WTC11 (cell line): ENCODE measurements around the gene OGFOD1. TPM values are rescaled to one million over a fixed set of nuclear protein-coding genes. Genes with fewer than 3 reads are reported as not detected.

Experiments
- ATAC-seq: fragments of 200-7000 bp; cut with Tn5 transposase; 2 replicates; pipeline ENCODE4 v1.10.0; 2021; ENCODE audit warnings: mild to moderate bottlenecking, moderate library complexity
- CTCF ChIA-PET: fragments of 300-600 bp; sonication (Branson Sonifier 250); formaldehyde crosslinking; loops from one replicate; lab custom pipeline; 2021; ENCODE audit warnings: antibody characterized with exemption; lab: Charles Lee
- POLR2A ChIA-PET: fragments of 350-600 bp; sonication (Branson Sonifier 250); formaldehyde crosslinking; loops from one replicate; lab custom pipeline; 2021; ENCODE audit warnings: antibody characterized with exemption; lab: Charles Lee
- DNase-seq: peaks from one replicate; pipeline ENCODE4 v3.0.0; 2021; ENCODE audit warnings: low spot score
- H3K27ac Mint-ChIP-seq: 2 replicates; pipeline ENCODE4 v1.8.0; 2021; ENCODE audit warnings: mixed read lengths
- H3K27me3 Mint-ChIP-seq: 2 replicates; pipeline ENCODE4 v1.8.0; 2021; ENCODE audit warnings: low read depth, mild to moderate bottlenecking, moderate library complexity, mixed read lengths
- H3K36me3 Mint-ChIP-seq: 2 replicates; pipeline ENCODE4 v1.8.0; 2021; ENCODE audit warnings: mixed read lengths
- H3K4me1 Mint-ChIP-seq: 2 replicates; pipeline ENCODE4 v1.8.0; 2022; ENCODE audit warnings: mixed read lengths
- H3K4me3 Mint-ChIP-seq: 2 replicates; pipeline ENCODE4 v1.8.0; 2021; ENCODE audit warnings: mild to moderate bottlenecking, moderate library complexity, mixed read lengths
- H3K9me3 Mint-ChIP-seq: 2 replicates; pipeline ENCODE4 v1.8.0; 2021; ENCODE audit warnings: mixed read lengths
- FOXJ3 ChIP-seq: sonication (generic); formaldehyde crosslinking; IDR thresholded peaks from 2 replicates; pipeline ENCODE4 v1.9.0; 2021; ENCODE audit warnings: missing genetic modification reagents, mild to moderate bottlenecking, borderline replicate concordance
- GRHL2 ChIP-seq: fragments of 250-450 bp; sonication (Bioruptor Pico); IDR thresholded peaks from 2 replicates; pipeline ENCODE4 v1.8.0; 2022; ENCODE audit warnings: mild to moderate bottlenecking, moderate library complexity; ENCODE audit not compliant: insufficient replicate concordance, severe bottlenecking
- IRF2 ChIP-seq: sonication (generic); formaldehyde crosslinking; IDR thresholded peaks from 2 replicates; pipeline ENCODE4 v1.8.0; 2022; ENCODE audit warnings: low read depth, missing genetic modification reagents, borderline replicate concordance
- KAT7 ChIP-seq: sonication (generic); formaldehyde crosslinking; IDR thresholded peaks from 2 replicates; pipeline ENCODE4 v1.8.1; 2023; ENCODE audit warnings: missing genetic modification reagents, mild to moderate bottlenecking, borderline replicate concordance
- SMAD3 ChIP-seq: sonication (generic); formaldehyde crosslinking; IDR thresholded peaks from 2 replicates; pipeline ENCODE4 v1.8.0; 2022; ENCODE audit warnings: missing genetic modification reagents, mild to moderate bottlenecking, borderline replicate concordance
- TCF7 ChIP-seq: sonication (generic); formaldehyde crosslinking; IDR thresholded peaks from 2 replicates; pipeline ENCODE4 v1.8.0; 2022; ENCODE audit warnings: mild to moderate bottlenecking, low read depth, missing genetic modification reagents, moderate library complexity
- total RNA-seq: library from RNA; stranded (reverse); gene quantifications from 3 replicates; pipeline ENCODE4 v1.2.3, GENCODE V29; 2021
- TF ChIP-seq, protein P1 (sequence below): sonication (generic); formaldehyde crosslinking; IDR thresholded peaks from 2 replicates; pipeline ENCODE4 v1.8.0; 2023; ENCODE audit warnings: missing genetic modification reagents
- TF ChIP-seq, protein P2 (sequence below): sonication (generic); formaldehyde crosslinking; IDR thresholded peaks from 2 replicates; pipeline ENCODE4 v1.8.0; 2022; ENCODE audit warnings: missing genetic modification reagents
- TF ChIP-seq, protein P3 (sequence below): sonication (generic); formaldehyde crosslinking; IDR thresholded peaks from 2 replicates; pipeline ENCODE4 v1.8.1; 2022; ENCODE audit warnings: mild to moderate bottlenecking, moderate library complexity, missing genetic modification reagents
- TF ChIP-seq, protein P4 (sequence below): sonication (generic); formaldehyde crosslinking; IDR thresholded peaks from 2 replicates; pipeline ENCODE4 v1.8.1; 2023; ENCODE audit warnings: mild to moderate bottlenecking, missing genetic modification reagents
- TF ChIP-seq, protein P5 (sequence below): sonication (generic); formaldehyde crosslinking; IDR thresholded peaks from 2 replicates; pipeline ENCODE4 v1.8.0; 2022; ENCODE audit warnings: mild to moderate bottlenecking, missing genetic modification reagents
- TF ChIP-seq, protein P6 (sequence below): sonication (generic); formaldehyde crosslinking; IDR thresholded peaks from 2 replicates; pipeline ENCODE4 v1.8.1; 2022; ENCODE audit warnings: mild to moderate bottlenecking, missing genetic modification reagents, moderate library complexity, borderline replicate concordance
- TF ChIP-seq, protein P7 (sequence below): sonication (generic); formaldehyde crosslinking; IDR thresholded peaks from 2 replicates; pipeline ENCODE4 v1.8.1; 2023; ENCODE audit warnings: mild to moderate bottlenecking, missing genetic modification reagents, moderate library complexity

The OGFOD1 gene
- total RNA-seq, 1 experiment from 2014 or later, result 50.5 TPM

DNA sequence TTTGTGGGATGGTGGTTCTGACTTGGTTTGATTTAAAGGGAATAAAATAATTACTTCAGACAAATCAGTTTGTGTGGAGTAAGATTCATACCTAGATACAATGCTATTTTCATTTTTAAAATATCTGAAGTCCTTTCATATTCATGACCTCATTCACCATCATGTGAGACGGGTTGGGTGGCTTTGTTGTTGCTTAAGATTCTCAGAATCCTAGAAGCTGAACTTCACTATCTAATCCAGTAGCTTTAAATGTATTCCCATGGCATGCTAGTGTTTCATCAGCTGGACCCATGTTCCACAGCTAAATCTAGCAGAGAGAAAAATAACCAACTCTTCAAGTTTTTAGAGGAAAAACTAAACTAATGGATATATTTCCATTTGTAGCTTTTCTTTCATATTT lies 23.3 kb upstream of the OGFOD1 start:
- H3K27me3 Mint-ChIP-seq, result peaks cover 12% of the 10 kb centered on the region
- H3K4me3 Mint-ChIP-seq, result no peak overlapping the region
- H3K36me3 Mint-ChIP-seq, result peaks cover 18% of the 10 kb centered on the region
- peaks cover 17% of the 10 kb centered on the region for H3K4me1 Mint-ChIP-seq
- no peaks in the 10 kb centered on the region for H3K9me3 Mint-ChIP-seq
- ATAC-seq (no peak), DNase-seq (no peak)
- no peak overlapping the region for H3K27ac Mint-ChIP-seq
- ChIA-PET CTCF (interaction anchor here (1.3 kb wide), 1 partner anchor 72 kb away, joined by 3 read pairs; no protein-coding TSS in a partner anchor), POLR2A (no interaction called here)
- TF ChIP-seq KAT7 (no peak), IRF2 (CRISPR knock-in tag) (no peak), TCF7 (CRISPR knock-in tag) (no peak), GRHL2 (CRISPR knock-in tag) (no peak), FOXJ3 (CRISPR knock-in tag) (no peak)
- TF ChIP-seq, protein P1, sequence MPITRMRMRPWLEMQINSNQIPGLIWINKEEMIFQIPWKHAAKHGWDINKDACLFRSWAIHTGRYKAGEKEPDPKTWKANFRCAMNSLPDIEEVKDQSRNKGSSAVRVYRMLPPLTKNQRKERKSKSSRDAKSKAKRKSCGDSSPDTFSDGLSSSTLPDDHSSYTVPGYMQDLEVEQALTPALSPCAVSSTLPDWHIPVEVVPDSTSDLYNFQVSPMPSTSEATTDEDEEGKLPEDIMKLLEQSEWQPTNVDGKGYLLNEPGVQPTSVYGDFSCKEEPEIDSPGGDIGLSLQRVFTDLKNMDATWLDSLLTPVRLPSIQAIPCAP (CRISPR knock-in tag), result no peak
- TF ChIP-seq, protein P2, sequence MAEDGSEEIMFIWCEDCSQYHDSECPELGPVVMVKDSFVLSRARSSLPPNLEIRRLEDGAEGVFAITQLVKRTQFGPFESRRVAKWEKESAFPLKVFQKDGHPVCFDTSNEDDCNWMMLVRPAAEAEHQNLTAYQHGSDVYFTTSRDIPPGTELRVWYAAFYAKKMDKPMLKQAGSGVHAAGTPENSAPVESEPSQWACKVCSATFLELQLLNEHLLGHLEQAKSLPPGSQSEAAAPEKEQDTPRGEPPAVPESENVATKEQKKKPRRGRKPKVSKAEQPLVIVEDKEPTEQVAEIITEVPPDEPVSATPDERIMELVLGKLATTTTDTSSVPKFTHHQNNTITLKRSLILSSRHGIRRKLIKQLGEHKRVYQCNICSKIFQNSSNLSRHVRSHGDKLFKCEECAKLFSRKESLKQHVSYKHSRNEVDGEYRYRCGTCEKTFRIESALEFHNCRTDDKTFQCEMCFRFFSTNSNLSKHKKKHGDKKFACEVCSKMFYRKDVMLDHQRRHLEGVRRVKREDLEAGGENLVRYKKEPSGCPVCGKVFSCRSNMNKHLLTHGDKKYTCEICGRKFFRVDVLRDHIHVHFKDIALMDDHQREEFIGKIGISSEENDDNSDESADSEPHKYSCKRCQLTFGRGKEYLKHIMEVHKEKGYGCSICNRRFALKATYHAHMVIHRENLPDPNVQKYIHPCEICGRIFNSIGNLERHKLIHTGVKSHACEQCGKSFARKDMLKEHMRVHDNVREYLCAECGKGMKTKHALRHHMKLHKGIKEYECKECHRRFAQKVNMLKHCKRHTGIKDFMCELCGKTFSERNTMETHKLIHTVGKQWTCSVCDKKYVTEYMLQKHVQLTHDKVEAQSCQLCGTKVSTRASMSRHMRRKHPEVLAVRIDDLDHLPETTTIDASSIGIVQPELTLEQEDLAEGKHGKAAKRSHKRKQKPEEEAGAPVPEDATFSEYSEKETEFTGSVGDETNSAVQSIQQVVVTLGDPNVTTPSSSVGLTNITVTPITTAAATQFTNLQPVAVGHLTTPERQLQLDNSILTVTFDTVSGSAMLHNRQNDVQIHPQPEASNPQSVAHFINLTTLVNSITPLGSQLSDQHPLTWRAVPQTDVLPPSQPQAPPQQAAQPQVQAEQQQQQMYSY, result no peak
- TF ChIP-seq, protein P3, sequence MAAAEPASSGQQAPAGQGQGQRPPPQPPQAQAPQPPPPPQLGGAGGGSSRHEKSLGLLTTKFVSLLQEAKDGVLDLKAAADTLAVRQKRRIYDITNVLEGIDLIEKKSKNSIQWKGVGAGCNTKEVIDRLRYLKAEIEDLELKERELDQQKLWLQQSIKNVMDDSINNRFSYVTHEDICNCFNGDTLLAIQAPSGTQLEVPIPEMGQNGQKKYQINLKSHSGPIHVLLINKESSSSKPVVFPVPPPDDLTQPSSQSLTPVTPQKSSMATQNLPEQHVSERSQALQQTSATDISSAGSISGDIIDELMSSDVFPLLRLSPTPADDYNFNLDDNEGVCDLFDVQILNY (CRISPR knock-in tag), result no peak
- TF ChIP-seq, protein P4, sequence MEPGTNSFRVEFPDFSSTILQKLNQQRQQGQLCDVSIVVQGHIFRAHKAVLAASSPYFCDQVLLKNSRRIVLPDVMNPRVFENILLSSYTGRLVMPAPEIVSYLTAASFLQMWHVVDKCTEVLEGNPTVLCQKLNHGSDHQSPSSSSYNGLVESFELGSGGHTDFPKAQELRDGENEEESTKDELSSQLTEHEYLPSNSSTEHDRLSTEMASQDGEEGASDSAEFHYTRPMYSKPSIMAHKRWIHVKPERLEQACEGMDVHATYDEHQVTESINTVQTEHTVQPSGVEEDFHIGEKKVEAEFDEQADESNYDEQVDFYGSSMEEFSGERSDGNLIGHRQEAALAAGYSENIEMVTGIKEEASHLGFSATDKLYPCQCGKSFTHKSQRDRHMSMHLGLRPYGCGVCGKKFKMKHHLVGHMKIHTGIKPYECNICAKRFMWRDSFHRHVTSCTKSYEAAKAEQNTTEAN (CRISPR knock-in tag), result no peak
- TF ChIP-seq, protein P5, sequence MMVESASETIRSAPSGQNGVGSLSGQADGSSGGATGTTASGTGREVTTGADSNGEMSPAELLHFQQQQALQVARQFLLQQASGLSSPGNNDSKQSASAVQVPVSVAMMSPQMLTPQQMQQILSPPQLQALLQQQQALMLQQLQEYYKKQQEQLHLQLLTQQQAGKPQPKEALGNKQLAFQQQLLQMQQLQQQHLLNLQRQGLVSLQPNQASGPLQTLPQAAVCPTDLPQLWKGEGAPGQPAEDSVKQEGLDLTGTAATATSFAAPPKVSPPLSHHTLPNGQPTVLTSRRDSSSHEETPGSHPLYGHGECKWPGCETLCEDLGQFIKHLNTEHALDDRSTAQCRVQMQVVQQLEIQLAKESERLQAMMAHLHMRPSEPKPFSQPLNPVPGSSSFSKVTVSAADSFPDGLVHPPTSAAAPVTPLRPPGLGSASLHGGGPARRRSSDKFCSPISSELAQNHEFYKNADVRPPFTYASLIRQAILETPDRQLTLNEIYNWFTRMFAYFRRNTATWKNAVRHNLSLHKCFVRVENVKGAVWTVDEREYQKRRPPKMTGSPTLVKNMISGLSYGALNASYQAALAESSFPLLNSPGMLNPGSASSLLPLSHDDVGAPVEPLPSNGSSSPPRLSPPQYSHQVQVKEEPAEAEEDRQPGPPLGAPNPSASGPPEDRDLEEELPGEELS (CRISPR knock-in tag), result no peak
- TF ChIP-seq, protein P6, sequence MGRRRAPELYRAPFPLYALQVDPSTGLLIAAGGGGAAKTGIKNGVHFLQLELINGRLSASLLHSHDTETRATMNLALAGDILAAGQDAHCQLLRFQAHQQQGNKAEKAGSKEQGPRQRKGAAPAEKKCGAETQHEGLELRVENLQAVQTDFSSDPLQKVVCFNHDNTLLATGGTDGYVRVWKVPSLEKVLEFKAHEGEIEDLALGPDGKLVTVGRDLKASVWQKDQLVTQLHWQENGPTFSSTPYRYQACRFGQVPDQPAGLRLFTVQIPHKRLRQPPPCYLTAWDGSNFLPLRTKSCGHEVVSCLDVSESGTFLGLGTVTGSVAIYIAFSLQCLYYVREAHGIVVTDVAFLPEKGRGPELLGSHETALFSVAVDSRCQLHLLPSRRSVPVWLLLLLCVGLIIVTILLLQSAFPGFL, result no peak

DNA sequence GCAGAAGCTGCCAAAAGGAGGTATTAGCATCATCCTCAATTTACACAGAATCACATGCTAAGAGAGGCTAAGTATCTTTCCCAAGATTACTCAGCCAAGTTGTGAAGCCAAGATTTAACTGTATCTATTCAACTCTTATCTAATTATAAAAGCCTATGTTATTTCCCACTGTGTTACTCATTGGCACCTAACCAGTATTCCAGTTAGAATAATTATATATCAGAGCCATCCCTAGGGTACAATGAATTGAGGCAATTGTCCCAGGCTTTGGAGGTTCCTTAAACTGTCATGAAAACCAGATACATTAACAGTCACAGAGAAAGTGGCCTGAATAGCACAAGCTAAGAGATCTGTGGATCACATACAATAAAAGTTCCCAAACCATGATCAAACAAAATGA lies 15.1 kb upstream of the OGFOD1 start:
- ChIA-PET POLR2A (no interaction called here), CTCF (no interaction called here)
- H3K27me3 Mint-ChIP-seq, result no peaks in the 10 kb centered on the region
- H3K27ac Mint-ChIP-seq, result no peak overlapping the region
- no peaks in the 10 kb centered on the region for H3K4me1 Mint-ChIP-seq
- H3K4me3 Mint-ChIP-seq, result no peak overlapping the region
- DNase-seq, result no peak
- TF ChIP-seq, protein P7, sequence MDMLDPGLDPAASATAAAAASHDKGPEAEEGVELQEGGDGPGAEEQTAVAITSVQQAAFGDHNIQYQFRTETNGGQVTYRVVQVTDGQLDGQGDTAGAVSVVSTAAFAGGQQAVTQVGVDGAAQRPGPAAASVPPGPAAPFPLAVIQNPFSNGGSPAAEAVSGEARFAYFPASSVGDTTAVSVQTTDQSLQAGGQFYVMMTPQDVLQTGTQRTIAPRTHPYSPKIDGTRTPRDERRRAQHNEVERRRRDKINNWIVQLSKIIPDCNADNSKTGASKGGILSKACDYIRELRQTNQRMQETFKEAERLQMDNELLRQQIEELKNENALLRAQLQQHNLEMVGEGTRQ (CRISPR knock-in tag), result no peak
- no peak for TF ChIP-seq SMAD3 (CRISPR knock-in tag)
- no peaks in the 10 kb centered on the region for H3K9me3 Mint-ChIP-seq
- H3K36me3 Mint-ChIP-seq, result peaks cover 59% of the 10 kb centered on the region
- no peak for ATAC-seq
